Measurements from ENCODE around the gene PLEKHA7.

DNA sequence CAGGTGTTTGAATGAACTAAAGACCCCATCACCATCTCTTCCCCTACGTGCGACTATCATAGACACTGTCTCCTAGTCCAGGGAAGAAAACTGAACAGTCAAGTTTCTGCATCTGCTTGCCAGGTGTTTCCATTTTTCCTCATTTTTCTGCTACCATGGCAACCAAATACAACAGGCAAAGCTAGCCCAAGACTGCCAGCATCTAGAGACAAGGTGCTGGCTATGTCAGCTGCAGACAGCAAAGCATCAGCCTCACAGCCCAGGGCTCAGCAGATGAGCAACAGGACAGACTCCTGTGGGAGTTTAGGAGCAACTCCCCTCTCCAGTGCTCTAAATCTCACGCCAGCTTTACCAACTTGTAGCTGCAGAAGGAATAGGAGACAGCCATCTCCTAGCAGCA, 151.5 kb downstream of the PLEKHA7 start:
- TF ChIP-seq, protein P1, sequence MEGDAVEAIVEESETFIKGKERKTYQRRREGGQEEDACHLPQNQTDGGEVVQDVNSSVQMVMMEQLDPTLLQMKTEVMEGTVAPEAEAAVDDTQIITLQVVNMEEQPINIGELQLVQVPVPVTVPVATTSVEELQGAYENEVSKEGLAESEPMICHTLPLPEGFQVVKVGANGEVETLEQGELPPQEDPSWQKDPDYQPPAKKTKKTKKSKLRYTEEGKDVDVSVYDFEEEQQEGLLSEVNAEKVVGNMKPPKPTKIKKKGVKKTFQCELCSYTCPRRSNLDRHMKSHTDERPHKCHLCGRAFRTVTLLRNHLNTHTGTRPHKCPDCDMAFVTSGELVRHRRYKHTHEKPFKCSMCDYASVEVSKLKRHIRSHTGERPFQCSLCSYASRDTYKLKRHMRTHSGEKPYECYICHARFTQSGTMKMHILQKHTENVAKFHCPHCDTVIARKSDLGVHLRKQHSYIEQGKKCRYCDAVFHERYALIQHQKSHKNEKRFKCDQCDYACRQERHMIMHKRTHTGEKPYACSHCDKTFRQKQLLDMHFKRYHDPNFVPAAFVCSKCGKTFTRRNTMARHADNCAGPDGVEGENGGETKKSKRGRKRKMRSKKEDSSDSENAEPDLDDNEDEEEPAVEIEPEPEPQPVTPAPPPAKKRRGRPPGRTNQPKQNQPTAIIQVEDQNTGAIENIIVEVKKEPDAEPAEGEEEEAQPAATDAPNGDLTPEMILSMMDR (conservative IDR thresholded peaks at IDR 0.05), result no peak
- no peak for TF ChIP-seq ZFX (IDR thresholded peaks at IDR 0.05)
